HCT116 (cell line): ENCODE results near the gene PRPSAP1.

Source experiments
- CTCF ChIP-seq, 3 experiments: fragments of 200-600 bp in 1 of 3; sonication (generic) in 1 of 3; IDR thresholded peaks in 2 of 3; conservative IDR thresholded peaks in 1 of 3; 2 replicates each; pipeline ENCODE4 v1.5.1; 2012 to 2017; ENCODE audit warnings: low read depth in 2 of 3, low read length in 2 of 3, antibody characterized with exemption in 1 of 3, borderline replicate concordance in 1 of 3, control low read depth in 1 of 3, mild to moderate bottlenecking in 1 of 3, mixed read lengths in 1 of 3, mixed run types in 1 of 3, moderate library complexity in 1 of 3; ENCODE audit not compliant: insufficient read depth in 1 of 3
- ELF1 ChIP-seq: IDR thresholded peaks from 2 replicates; pipeline ENCODE4 v1.6.1; 2012; ENCODE audit warnings: low read depth, borderline replicate concordance
- EZH2 ChIP-seq: fragments of 200-600 bp; sonication (generic); IDR thresholded peaks from 2 replicates; pipeline ENCODE4 v1.6.1; 2017; ENCODE audit warnings: antibody characterized with exemption, mixed run types
- EZH2phosphoT487 ChIP-seq: fragments of 200-600 bp; IDR thresholded peaks from 2 replicates; pipeline ENCODE4 v1.6.1; 2018; ENCODE audit warnings: antibody characterized with exemption, borderline replicate concordance
- JUND ChIP-seq: IDR thresholded peaks from 2 replicates; pipeline ENCODE4 v1.6.1; 2012
- MAX ChIP-seq: IDR thresholded peaks from 2 replicates; pipeline ENCODE4 v1.6.1; 2012
- POLR2A ChIP-seq: IDR thresholded peaks from 2 replicates; pipeline ENCODE4 v1.7.0; 2011; ENCODE audit warnings: borderline replicate concordance; ENCODE audit not compliant: insufficient read depth, insufficient read length; ENCODE audit errors: extremely low read depth
- REST ChIP-seq: IDR thresholded peaks from 2 replicates; pipeline ENCODE4 v1.6.1; 2012; ENCODE audit warnings: low read depth
- SIN3A ChIP-seq: IDR thresholded peaks from 2 replicates; pipeline ENCODE4 v1.6.1; 2012; ENCODE audit warnings: low read depth
- SP1 ChIP-seq: IDR thresholded peaks from 2 replicates; pipeline ENCODE4 v1.6.1; 2012; ENCODE audit warnings: low read depth
- ZNF274 ChIP-seq: fragments of 200-500 bp; sonication (Bioruptor generic); IDR thresholded peaks from 2 replicates; pipeline ENCODE4 v1.6.1; 2014; ENCODE audit warnings: mild to moderate bottlenecking, low read depth, low read length, inconsistent platforms

GRCh38 chr17:76260220-76260619 is 93.5 kb downstream of the PRPSAP1 start:
- TF ChIP-seq CTCF (IDR thresholded peaks at IDR 0.05 in 2 of 3, conservative IDR thresholded peaks at IDR 0.05 in 1 of 3; ENCODE audit: borderline replicate concordance in 1 of 3, insufficient read depth in 1 of 3, low read depth in 2 of 3, low read length in 2 of 3): no peak
- no peak for TF ChIP-seq REST
- TF ChIP-seq ZNF274: no peak
- TF ChIP-seq SIN3A: no peak
- no peak for TF ChIP-seq SP1
- TF ChIP-seq POLR2A: no peak
- TF ChIP-seq ELF1: no peak
- no peak for TF ChIP-seq JUND
- TF ChIP-seq MAX: no peak
- TF ChIP-seq EZH2phosphoT487: no peak
- TF ChIP-seq EZH2: no peak
